ENCODE data around the gene FXYD3.
"Not testable (repeated sequence)": the region's sequence is repeated elsewhere in the genome, so short reads cannot be mapped to it uniquely, and the experiment has no call there.

Gene FXYD3

DNA sequence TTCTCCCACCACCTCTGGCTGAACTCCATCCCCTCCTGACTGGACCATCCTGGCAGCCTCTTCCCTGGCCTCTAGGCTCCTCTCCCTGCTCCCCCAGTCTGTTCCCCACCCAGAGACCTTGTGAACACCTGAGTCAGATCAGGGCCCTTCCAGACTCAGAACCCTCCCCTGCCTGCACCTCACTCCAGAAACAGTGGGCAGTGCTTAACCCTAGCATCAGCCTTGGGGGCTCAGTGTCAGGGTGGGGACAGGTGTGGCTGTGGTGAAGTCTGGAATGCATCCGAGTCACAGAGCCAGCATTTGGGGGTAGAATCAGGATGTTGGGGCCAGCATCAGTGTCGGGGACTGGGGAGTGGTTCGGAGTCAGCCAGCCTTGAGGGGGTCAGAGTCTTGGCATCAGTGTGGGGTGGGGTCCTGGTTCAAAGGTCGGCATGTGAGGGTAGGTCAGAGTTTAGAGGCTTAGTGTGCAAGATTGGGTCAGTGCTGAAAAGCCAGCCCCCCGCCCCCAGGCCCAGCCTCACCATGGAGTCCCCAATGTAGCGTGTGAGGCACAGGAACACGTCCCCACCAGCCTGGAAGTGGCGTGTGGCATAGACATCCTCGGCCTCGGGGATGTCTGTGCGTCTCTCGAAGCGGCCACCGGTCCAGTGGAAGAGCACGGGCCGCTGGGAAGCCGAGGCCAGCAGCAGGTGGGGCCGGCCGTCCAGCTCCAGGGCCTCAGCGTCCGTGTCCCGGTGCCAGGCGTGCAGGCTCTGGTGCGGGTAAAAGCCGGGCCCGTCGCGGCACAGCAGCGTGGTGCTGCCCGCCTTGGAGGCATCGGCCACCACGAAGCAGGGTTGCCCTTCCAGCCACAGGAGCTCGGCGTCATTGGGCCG, 10.4 kb downstream of the FXYD3 start:
- DNase-seq = no peak

DNA sequence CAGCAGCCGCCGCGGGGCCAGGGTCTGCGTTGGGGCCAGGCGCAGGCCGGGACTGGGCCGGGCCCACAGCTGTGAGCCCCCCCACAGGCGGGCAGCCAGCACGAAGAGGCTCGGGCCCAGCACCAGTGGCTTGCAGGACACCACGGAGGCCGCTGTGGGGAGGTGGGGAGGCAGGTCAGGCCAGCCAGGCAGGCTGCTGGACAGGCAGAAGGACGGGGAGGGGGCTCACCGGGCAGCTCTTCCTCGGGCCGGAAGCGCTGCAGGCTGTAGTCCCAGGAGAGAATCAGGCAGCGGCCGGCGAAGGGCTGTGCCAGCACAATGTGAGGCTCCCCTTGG, 11.0 kb downstream of the FXYD3 start:
- DNase-seq = no peak

DNA sequence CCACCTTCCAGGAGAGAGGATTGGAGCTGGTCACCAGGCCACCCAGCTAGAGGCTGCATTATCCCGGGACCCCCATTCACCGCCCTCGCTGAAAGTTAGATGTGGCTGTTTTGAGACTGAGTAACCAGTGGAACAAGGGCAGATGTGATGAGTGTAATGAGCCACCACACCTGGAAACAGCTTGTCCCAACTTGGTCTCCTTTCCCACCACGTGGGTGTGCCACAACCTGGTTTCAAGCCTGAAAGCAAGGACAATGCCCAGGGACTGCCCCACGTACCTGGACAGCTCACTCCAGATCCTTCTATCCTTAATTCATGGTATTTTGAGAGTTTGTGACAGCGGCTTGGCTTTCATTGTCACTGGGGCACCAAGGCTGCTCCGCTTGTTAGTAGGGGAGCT, 12.2 kb downstream of the FXYD3 start:
- no peak for DNase-seq

DNA sequence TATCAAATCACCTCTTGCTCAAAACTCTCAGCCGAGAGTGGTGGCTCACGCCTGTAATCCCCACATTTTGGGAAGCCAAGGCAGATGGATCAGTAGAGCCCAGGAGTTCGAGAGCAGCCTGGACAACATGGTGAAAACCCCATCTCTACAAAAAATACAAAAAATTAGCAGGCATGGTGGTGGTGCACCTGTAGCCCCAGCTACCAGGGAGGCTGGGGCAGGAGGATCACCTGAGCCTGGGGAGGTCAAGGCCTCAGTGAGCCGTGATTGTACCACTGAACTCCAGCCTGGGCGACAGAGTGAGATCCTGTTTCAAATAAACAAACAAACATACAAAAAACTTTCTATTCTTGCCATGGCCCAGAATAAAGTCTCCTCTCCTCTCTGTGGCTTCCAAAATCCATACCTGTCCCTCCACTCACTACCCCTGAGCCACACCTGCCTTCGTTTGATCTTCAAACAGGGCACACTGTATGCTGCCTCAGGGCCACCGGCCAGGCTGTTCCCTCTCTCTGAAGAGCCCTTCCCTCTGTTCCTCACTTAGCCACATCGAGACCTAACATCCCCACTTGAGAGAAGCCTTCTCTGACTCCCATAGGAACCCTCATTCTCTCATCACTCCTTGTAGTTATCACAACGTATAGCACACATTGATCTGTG, 12.9 kb downstream of the FXYD3 start:
- no peak for DNase-seq

DNA sequence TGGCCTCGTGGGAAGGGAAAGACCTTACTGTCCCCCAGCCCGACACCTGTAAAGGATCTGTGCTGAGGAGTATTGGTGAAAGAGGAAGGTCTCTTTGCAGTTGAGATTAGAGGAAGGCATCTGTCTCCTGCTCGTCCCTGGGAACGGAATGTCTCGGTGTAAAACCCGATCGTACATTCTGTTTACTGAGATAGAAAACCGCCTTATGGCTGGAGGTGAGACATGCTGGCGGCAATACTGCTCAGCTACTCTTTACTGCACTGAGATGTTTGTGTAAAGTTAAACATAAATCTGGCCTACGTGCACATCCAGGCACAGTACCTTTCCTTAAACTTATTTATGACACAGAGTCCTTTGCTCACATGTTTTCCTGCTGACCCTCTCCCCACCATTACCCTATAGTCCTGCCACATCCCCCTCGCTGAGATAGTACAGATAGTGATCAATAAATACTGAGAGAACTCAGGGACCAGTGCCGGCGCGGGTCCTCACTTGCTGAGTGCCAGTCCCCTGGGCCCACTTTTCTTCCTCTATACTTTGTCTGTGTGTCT, 14.2 kb downstream of the FXYD3 start:
- not testable (repeated sequence) for DNase-seq

DNA sequence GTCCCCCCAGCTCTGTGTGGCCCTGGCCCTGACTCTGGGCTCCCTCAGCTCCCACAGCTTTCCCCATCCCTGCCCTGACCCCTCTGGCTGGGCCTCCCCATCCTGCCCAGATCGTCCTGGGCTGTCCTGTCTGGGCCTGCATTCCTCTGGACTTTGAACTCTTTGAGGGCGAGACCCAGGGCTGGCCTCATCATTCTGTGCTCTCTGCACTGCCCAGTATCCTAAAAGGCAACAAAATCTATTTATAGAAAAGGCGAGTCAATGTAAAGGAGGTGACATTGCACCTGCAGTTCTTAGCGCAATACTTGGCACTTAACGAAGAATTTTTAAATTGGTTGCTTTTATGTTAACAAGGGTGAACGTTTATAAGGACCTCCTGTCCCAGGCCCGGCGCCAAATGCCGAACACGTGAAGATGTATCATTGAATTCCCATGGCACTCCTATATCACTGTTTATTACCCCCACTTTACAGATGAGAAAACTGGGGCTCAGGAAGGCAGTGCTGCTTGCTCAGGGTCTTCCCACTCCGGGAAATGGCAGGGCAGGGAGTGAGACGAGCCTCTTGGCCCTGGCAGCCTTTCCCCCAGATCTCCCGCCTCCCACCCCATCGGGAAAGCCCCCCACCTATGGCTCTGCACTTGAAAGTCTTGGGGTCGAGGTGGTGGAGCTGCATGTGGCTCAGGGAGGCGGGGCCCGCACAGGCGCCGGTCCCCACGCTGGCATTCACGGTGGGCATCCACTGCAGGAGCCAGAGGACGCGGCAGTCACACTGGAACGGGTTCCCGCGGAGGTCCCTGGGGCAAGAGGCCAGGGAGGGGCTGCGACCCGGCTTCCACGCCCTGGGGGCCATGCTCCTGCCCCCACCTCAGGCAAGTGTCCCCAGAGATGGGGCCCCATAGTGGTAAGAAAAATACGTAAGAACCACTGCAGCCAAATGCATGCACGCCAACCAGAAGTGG, 15.4 kb downstream of the FXYD3 start:
- no peak for DNase-seq

DNA sequence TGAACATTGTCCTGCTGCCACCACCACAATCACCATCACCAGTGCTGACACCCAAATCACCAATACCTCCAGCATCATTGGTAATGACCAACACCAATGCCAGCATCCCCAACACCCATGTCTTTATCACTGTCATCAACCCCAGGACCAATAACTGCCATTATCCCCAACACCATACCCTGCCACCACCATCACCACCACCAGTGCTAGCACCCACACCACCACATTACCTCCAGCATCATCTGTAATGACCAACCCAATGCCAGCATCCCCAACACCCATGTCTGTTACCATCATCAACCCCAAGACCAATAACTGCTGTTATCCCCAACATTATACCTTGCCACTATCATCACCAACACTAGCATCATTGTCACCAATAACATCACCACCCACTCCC, 16.6 kb downstream of the FXYD3 start:
- DNase-seq = no peak

DNA sequence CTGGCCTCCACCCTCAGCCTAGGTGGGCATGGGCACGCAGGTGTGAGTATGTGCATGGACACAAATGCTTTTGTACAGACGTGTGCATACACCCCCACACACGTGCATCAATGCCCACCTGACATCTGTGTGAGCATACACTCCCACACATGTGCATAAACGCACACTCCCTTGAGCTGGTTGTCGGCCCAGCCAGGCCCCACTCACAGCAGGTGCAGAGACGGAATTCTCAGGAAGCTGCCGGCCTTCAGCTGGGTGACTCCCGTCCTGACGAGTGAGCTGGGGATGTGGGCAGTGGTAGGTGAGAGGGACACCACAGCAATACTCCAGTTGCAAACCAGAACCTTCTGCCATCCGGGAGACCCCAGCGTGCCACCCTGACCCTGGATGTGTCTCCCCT, 18.2 kb downstream of the FXYD3 start:
- no peak for DNase-seq

DNA sequence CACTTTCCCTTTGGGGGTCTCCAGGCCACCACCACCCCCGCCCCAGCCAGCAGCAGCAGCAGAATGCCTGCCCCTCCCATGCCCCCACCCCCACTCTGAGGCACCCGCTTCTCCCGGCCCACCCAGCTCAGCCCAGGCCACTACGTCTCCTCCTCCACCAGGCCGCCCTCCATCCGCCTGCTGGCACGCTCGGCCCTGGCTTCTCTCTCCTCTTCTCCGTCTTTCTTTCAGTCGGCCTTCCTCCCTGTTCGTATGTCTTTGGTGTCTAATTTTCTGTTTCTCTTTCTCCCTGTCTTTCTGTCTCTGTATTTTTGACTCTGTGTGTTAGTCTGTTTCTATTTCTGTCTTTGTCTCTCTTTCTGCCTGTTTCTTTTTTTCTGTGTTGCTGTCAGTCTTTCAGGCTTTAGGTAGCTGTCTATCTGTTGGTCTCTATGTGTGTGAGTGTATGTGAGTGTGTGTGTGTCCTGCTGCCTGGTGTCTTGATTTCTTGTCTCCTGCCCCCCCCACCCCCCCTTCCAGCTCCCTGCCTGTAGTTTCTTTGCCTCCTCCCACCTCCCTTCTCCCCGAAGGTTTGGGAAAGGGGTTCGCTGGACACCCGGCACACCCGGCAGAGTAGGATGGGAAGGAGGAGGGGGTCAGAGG, 19.1 kb downstream of the FXYD3 start, which contains the start of gene LGI4:
Gene LGI4, minus strand, starts transcription at position 459 of the 642 bp plus-strand sequence. Its CDS starts 379 bp downstream, at position 80.
- no peak for DNase-seq

DNA sequence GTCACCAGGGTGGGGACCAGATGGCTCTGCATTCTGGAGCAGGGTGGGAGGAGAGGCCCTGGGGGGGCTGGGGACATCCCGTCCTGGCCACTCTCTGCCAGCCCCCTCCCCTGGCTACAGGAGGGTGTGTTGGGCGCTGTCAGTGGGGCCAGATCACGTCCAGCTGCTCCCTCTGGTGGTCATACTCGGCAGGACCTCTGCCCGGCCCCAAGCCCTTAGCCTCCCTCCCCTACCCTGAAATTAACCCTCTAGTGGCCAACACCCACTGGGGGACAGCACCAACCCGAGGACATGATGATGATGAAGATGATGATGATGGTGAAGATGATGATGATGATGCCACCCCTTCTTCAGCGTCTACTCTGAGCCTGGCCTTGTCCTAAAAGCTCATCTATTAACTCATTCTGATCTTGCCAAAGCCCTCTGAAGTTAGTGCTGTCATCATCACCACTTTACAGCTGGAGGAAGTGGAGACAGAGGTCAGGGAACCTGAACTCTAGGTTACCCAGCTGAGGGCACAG, 19.8 kb downstream of the FXYD3 start:
- DNase-seq = peak; percentile 68

DNA sequence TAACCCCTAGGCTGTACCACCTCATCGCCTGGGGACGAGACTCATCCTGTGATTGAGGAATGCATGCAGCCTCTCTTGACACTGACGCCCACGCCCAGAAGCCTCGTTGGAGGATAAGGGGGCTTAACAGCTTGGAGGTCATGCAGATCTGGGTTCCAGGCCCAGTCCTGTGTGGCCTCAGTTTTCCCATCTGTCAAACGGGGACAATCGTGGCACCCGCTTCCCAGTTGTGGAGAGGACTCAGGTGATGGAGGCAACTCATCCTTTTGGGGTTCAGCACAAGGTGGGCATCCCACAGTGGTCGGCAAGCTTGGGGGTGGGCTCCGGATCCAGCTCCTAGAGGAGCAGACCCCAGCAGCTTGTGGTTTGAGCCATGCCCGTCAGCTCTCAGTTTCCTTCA, 20.6 kb downstream of the FXYD3 start:
- DNase-seq = no peak

DNA sequence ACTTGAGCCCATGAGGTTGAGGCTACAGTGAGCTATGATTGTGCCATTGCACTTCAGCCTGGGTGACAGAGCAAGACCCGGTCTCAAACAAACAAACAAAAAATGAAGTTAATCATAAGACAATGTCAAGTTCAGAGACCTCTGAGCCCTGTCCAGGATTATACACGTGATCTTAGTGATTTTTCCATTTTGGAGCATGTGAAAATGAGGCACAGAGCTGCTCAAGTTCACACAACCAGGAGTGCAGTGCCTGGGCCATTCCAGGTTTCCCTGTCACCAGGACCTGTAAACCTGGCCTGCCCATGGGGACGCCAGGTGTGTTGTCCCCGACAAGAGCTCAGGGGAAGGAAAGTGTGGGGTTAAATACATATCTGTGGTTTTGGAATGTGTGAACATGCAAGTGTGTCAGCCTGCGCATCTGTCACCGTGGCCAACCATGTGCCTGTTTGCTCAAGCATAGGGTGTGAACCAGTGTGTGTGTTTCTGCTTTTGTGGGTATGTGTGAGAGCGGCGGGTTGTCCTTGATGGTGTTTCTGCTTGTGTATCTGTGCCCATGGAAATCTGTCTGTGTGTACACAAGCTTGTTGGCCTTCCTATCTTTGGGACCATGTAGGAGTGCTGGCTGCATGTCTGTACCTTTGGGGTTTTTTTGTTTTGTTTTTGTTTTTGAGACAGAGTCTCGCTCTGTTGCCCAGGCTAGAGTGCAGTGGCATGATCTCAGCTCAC, 21.5 kb downstream of the FXYD3 start:
- DNase-seq = no peak

DNA sequence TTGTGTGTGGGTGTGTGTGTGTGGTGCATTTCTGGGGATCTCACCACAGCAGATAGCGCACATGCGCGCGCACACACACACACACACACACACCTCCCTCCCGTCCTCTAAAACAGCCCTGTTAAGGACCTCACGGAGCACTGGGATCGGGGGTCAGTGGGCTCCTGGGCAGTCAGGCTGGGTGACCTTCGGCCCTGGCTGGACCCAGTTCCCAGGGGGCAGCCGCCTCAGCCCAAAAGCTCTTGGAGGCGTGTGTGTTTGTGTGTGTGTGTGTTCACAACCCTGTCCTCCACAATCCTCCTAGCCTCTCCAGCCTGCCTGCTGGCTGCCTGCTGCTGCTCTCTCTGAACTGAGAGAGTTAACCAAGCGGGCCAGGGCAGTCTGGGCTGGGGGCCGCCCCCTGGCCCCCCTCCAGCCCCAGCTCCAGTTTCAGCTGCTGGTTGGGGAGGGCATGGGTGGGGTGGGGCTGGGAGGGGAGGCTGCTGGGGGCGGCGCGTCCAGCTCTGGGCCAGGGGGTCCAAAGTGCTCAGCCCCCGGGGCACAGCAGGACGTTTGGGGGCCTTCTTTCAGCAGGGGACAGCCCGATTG, 22.8 kb downstream of the FXYD3 start, which contains the start of gene FXYD1:
Gene FXYD1, plus strand, starts transcription at position 520 of the 588 bp plus-strand sequence. CDS start 1,256 bp downstream, outside the sequence.
- no peak for DNase-seq

DNA sequence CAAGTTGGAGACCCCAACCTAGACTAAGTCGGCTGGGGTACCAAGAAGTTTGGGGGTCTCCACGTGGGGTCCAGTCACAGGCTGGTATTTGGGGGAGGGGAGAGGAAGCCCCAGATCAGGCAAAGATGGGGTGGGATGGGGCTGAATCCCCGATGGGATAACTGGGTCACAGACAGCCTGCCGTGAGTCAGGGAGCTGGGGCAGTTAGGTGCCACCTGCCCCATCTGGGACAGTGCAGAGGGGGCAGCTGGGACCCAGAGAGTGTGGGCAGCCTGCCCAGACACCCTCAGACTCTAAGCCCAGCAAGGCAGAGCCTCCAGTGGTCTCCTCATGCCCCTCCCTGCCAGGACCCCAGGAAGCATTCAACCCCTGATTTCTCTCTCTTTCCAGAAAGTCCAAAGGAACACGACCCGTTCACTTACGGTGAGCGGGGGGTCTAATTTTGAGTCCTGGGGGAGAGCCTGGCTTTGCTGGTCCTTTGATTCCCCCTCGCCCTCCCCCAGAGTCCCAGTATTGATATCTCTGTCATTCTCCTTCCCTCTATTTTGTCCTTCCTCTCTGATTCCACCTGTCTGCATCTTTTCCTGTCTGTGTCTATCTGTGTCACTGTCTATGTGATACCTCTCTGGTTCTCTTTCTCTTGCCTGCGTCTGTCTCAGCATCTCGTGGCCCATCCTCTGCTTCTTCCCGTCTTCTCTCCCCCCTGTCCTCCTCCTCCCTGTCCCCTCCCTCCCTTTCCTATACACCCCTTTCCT, 24.8 kb downstream of the FXYD3 start:
- no peak for DNase-seq

DNA sequence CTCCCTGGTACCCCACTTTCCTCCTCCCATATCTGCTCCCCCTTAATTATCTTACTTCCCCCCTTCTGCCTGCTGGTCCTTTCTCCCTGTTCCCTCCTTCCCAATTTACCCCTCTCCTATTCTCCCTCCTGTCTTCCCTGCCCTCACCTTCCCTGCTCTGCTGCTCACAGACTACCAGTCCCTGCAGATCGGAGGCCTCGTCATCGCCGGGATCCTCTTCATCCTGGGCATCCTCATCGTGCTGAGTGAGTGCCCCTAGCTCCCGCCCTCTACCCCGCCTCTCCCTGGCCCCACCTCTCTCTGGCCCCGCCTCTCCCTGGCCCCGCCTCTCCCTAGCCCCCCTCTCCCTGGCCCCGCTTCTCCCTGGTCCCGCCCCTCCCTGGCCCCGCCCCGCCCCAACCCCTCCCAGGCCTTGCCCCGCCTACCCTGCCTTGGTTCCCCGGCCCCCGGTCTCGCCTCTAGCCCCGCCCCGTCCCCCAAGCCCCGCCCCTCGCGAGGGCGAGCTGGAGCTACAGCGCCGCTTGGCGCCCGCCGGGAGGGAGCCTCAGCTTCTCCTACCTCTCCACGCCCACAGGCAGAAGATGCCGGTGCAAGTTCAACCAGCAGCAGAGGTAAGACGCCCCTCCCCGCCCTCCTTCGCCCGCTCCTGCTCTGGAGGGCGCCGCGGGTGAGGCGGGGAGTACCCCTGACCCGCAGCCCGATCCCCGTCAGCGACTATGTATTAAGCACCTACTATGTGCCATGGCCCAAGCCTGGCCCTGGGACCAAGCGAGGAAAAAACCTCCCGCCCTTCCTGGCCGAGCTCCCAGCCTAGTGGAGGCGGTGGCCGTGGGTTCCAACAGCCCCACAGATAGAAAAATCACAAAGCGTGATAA, 25.6 kb downstream of the FXYD3 start:
- peak; percentile 96 for DNase-seq

DNA sequence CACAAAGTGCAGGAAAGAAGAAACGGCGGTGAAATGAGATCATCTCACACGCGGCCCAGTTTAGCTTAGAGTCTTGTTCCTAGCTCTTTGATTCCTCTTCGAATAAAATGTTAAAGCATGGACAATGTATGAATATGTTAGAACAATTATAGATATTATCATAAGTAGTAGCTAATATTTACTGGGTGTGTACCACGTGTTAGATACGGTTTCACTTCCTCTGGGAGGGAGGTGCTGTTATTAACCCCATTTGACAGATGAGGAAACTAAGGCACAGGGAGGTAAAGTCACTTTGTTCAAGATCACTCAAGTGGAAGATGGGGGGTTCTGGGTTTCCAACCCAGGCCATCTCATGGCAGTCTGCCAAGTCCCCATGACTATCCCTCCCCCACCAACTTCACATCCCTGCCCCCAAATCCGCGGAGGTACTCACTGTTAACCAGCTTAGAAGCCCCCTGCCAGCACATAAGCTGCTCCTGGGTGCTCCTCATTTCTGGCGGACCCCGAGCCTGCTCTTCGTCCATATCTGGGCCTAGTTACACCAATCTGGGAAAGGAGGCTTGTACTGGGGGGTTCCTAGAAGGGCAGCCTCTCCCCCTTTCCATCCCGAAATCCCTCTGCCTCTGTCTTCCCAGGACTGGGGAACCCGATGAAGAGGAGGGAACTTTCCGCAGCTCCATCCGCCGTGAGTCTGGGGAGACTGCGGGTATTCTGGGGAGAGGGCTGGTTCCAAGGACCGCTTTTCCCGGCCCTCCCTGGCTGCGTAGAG, 26.4 kb downstream of the FXYD3 start:
- DNase-seq = no peak

DNA sequence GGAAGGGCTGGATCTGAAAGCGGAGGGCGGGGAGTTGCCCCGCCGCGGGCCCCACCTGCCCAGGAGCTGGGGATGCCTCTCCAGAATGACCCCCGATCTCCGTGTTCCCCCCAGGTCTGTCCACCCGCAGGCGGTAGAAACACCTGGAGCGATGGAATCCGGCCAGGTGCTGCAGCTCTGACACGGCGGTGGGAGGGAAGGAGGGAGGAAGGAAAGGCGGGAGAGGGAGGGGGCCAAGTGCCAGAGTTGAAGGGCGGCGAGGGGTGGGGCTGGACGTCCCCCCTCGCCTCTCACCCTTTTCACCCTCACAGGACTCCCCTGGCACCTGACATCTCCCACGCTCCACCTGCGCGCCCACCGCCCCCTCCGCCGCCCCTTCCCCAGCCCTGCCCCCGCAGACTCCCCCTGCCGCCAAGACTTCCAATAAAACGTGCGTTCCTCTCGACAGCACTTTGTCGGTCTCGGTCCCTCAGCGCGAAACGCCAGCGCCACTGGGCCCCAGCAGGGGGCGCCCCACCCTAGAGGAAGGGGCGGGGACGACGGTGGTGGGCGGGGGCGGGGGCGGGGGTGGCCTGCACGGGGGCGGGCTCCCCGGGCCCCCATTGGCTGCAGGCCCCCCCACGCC, 27.1 kb downstream of the FXYD3 start:
- peak; percentile 83 for DNase-seq

DNA sequence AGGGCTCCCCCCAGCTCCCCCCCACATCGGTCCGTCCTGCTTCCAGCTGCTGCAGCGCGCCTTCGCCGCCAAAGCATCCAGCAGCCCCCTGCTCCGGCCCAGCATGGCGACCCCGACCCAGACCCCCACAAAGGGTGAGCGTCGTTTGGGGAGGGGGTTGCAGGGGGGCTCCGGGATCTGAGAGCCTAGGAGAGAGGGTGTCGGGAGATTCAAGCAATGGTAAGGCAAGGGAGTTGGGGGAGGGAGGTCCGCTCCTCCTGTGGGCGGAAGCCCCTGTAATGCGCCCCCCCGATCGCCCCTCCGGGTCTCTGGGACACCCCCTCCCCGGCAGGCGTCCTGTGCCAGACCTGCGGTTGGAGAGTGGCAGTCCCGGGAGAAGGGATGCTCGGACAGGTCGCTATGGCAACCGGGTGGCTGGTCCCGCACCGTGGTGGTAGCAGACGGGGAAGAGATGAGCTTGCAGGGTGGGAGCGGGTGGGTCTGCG, 27.6 kb downstream of the FXYD3 start, which contains the start of gene FXYD7:
Gene FXYD7, plus strand, starts transcription at position 25 of the 485 bp plus-strand sequence. Its CDS starts 79 bp downstream, at position 104.
- DNase-seq = no peak

Measured in CD4-positive, alpha-beta T cell treated with Interleukin-21 for 1 hour (primary cell).